H1 (cell line): ENCODE measurements around the gene ZPR1. TPM values are rescaled to one million over a fixed set of nuclear protein-coding genes. Genes with fewer than 3 reads are reported as not detected.

ENCODE experiments used
- CBX5 ChIP-seq: fragments of 300-800, 300-1000 bp; sonication (generic); IDR thresholded peaks from 2 replicates; pipeline ENCODE4 v1.7.1; 2016; ENCODE audit warnings: antibody characterized with exemption, low read length, low read depth
- CHD2 ChIP-seq: IDR thresholded peaks from 2 replicates; pipeline ENCODE4 v1.6.1; 2012; ENCODE audit warnings: low read length, improper control_type of control experiment
- POU5F1 ChIP-seq: IDR thresholded peaks from 2 replicates; pipeline ENCODE4 v1.6.1; 2011; ENCODE audit warnings: low read depth, mild to moderate bottlenecking, low read length, moderate library complexity
- polyA plus RNA-seq, 7 experiments: library from polyadenylated mRNA; depleted of rRNA in 3 of 7; stranded (reverse) in 5 of 7; unstranded in 2 of 7; fragments of >200 nt in 5 of 7; fragments of 200-250 nt in 2 of 7; gene quantifications; 1 replicate in 5 of 7; 2 replicates in 1 of 7; 4 replicates in 1 of 7; pipeline versions ENCODE4 v1.2.1 to v1.2.3, GENCODE V29; 2011 to 2013; ENCODE audit warnings: missing spikeins in 2 of 7, mixed read lengths in 2 of 7
- total RNA-seq: library from RNA; stranded (reverse); fragmentation: NEBNext Ultra II Directional; extraction: Animal tissue kit (Norgen Biotek cat#: 25700); gene quantifications from 2 replicates; pipeline ENCODE4 v1.2.1, GENCODE V29; 2021

The ZPR1 gene
- total and polyA plus RNA-seq, 2 of the 8 experiments (the other 6 are each of a cell fraction or from before 2014, with no cell fraction given): 36.7 to 70.5 TPM

GRCh38 chr11:116814502-116814901 lies 26.7 kb upstream of the ZPR1 start (continued):
- TF ChIP-seq CHD2 (no peak), CBX5 (no peak), POU5F1 (no peak)
